IPS DF 6.9 (cell line): ENCODE measurements around the gene PPME1.

Source experiments
- DNase-seq: peaks from one replicate; pipeline ENCODE4 v3.0.0-alpha.2; 2013; ENCODE audit warnings: low read depth, low spot score
- H3K27ac ChIP-seq: one replicate; pipeline ENCODE4 v1.5.1; 2013; ENCODE audit warnings: low read length, control low read depth
- H3K27me3 ChIP-seq: 2 replicates; pipeline ENCODE4 v1.6.1; 2013; ENCODE audit warnings: mild to moderate bottlenecking, low read length; ENCODE audit not compliant: control insufficient read depth, insufficient read depth
- H3K36me3 ChIP-seq: 2 replicates; pipeline ENCODE4 v1.6.1; 2013; ENCODE audit warnings: low read length; ENCODE audit not compliant: control insufficient read depth, insufficient read depth
- H3K4me1 ChIP-seq: 2 replicates; pipeline ENCODE4 v1.6.1; 2013; ENCODE audit warnings: low read length; ENCODE audit not compliant: control insufficient read depth, insufficient read depth
- H3K4me3 ChIP-seq: 2 replicates; pipeline ENCODE4 v1.5.1; 2013; ENCODE audit warnings: mild to moderate bottlenecking, low read length
- H3K9me3 ChIP-seq: 2 replicates; pipeline ENCODE4 v1.6.1; 2013; ENCODE audit warnings: low read length, inconsistent platforms; ENCODE audit not compliant: control insufficient read depth, insufficient read depth
- WGBS: extraction: QIAGEN DNeasy Blood & Tissue Kit; methylation state at CpG from one replicate; pipeline ENCODE4 v1.1.7; 2013; ENCODE audit warnings: mixed read lengths, missing lambda C conversion rate; ENCODE audit not compliant: insufficient read length, insufficient coverage; 5-methylcytosine and 5-hydroxymethylcytosine counted together

Gene PPME1

DNA sequence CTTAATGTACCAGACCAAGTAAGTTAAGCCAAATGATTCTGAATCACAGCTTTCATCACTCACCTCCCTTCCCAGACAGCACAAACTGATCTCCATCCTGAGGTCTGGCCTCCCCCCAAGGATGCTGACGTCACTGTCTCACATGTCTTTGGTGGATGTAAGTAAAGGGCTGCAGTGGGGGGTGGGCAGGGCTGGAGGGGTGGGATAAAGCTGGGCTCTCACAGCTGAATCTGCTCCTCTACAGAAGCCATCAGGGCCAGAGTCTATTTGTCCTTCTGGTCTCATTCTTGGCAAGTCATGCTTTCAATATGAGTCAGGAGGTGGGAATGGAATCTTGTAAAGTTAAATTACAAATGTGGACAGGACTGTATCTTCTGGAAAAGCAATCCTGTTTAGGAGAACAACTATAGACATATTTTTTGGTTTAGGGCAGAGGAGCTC lies 107.7 kb downstream of the PPME1 start:
- DNase-seq: no peak
- no peak overlapping the region for H3K4me3 ChIP-seq
- H3K27me3 ChIP-seq: no peaks in the 10 kb centered on the region
- H3K9me3 ChIP-seq: no peaks in the 10 kb centered on the region
- no peaks in the 10 kb centered on the region for H3K4me1 ChIP-seq
- WGBS: no CpG with 5 or more reads among the region's 1 CpG
- H3K36me3 ChIP-seq: no peaks in the 10 kb centered on the region
- H3K27ac ChIP-seq: no peak overlapping the region

- no peaks in the 10 kb centered on the region for H3K27me3 ChIP-seq
- H3K4me3 ChIP-seq: no peak overlapping the region
- no CpG with 5 or more reads among the region's 5 CpGs for WGBS
- no peaks in the 10 kb centered on the region for H3K36me3 ChIP-seq
- no peak overlapping the region for H3K27ac ChIP-seq
- H3K4me1 ChIP-seq: no peaks in the 10 kb centered on the region
- no peaks in the 10 kb centered on the region for H3K9me3 ChIP-seq
- DNase-seq: no peak
Measured at GRCh38 chr11:74279256-74279655, 108.2 kb downstream of the PPME1 start.

- Histone ChIP-seq H3K9me3 (no peaks in the 10 kb centered on the region), H3K4me1 (no peaks in the 10 kb centered on the region), H3K27ac (no peak overlapping the region), H3K4me3 (no peak overlapping the region), H3K36me3 (no peaks in the 10 kb centered on the region), H3K27me3 (no peaks in the 10 kb centered on the region)
- no peak for DNase-seq
Measured at GRCh38 chr11:74280494-74280893, 109.4 kb downstream of the PPME1 start.

GRCh38 chr11:74282421-74282820 lies 111.3 kb downstream of the PPME1 start:
- Histone ChIP-seq H3K36me3 (no peaks in the 10 kb centered on the region), H3K4me1 (no peaks in the 10 kb centered on the region), H3K9me3 (no peaks in the 10 kb centered on the region), H3K27ac (no peak overlapping the region), H3K4me3 (no peak overlapping the region), H3K27me3 (no peaks in the 10 kb centered on the region)
- DNase-seq: no peak
- no CpG with 5 or more reads among the region's 3 CpGs for WGBS

GRCh38 chr11:74282914-74283371 lies 111.9 kb downstream of the PPME1 start:
- no peaks in the 10 kb centered on the region for H3K36me3 ChIP-seq
- H3K27me3 ChIP-seq: no peaks in the 10 kb centered on the region
- H3K4me1 ChIP-seq: no peaks in the 10 kb centered on the region
- no peak overlapping the region for H3K27ac ChIP-seq
- no peaks in the 10 kb centered on the region for H3K9me3 ChIP-seq
- no peak overlapping the region for H3K4me3 ChIP-seq
- WGBS: no CpG with 5 or more reads among the region's 5 CpGs
- DNase-seq: no peak

DNA sequence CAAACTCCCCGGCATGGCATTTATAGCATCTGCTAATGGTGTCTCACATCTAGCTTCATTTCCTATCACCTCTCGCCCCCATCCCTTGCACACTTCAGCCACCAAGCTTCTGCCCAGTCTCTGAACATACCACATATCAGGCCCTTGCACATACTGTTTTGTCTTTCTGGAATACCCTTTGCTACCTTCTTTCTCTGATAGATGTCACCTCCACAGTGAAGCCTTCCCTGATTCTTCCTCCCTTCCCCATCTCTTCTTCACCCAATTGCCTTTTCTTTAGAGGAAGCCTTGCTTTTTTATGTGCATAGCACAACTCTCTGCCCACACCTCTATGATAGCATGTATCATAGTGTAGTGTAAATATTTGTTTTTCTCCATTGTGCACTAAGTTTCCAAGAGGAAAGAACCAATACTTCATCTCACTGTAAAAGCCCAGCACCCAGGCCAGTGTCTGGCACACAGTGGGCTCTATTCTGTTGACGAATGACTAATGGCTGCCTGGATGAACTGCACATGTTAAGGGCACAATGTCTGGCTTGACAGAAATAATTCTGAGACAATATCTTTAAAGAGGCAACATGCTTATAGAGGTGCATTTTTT lies 112.6 kb downstream of the PPME1 start:
- DNase-seq: no peak
- Histone ChIP-seq H3K27ac (no peak overlapping the region), H3K36me3 (no peaks in the 10 kb centered on the region), H3K9me3 (no peaks in the 10 kb centered on the region), H3K4me1 (no peaks in the 10 kb centered on the region), H3K27me3 (no peaks in the 10 kb centered on the region), H3K4me3 (no peak overlapping the region)
- WGBS: no CpG with 5 or more reads among the region's 3 CpGs

- Histone ChIP-seq H3K36me3 (no peaks in the 10 kb centered on the region), H3K9me3 (no peaks in the 10 kb centered on the region), H3K27ac (no peak overlapping the region), H3K4me3 (no peak overlapping the region), H3K27me3 (no peaks in the 10 kb centered on the region), H3K4me1 (no peaks in the 10 kb centered on the region)
- no CpG with 5 or more reads among the region's 2 CpGs for WGBS
- no peak for DNase-seq
Measured at GRCh38 chr11:74284466-74284865, 113.4 kb downstream of the PPME1 start.

DNA sequence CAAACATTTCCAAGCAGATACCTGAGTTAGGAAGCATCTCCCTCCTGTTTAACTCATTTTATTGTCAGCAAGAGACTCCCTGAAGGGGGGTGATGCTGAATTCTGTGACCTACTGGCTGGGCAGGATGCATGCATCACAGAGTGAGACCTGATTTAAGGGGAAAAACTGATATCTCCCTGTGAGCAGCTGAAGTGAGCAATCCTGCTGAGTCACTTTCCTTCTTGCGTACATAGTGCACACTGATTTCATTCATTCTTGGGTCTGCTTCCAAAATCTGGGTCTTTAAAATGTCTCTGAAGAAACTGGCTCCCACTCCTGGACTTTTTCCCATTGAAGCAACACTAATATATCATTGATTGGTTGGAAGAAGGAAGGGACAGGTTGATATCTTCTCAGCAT lies 117.1 kb downstream of the PPME1 start:
- no peak for DNase-seq
- Histone ChIP-seq H3K27me3 (no peaks in the 10 kb centered on the region), H3K27ac (no peak overlapping the region), H3K9me3 (no peaks in the 10 kb centered on the region), H3K4me3 (no peak overlapping the region), H3K4me1 (no peaks in the 10 kb centered on the region), H3K36me3 (no peaks in the 10 kb centered on the region)
- WGBS: no CpG with 5 or more reads among the region's 1 CpG

GRCh38 chr11:74288911-74289310 lies 117.8 kb downstream of the PPME1 start:
- H3K27ac ChIP-seq: no peak overlapping the region
- no peaks in the 10 kb centered on the region for H3K9me3 ChIP-seq
- H3K4me3 ChIP-seq: no peak overlapping the region
- no peaks in the 10 kb centered on the region for H3K27me3 ChIP-seq
- no peaks in the 10 kb centered on the region for H3K36me3 ChIP-seq
- WGBS: no CpG with 5 or more reads among the region's 4 CpGs
- H3K4me1 ChIP-seq: no peaks in the 10 kb centered on the region
- no peak for DNase-seq

- no CpG with 5 or more reads among the region's 1 CpG for WGBS
- no peaks in the 10 kb centered on the region for H3K4me1 ChIP-seq
Measured at GRCh38 chr11:74297484-74297883, 126.4 kb downstream of the PPME1 start.

GRCh38 chr11:74299015-74299414 lies 127.9 kb downstream of the PPME1 start:
- DNase-seq: no peak
- Histone ChIP-seq H3K27ac (no peak overlapping the region), H3K4me3 (no peak overlapping the region), H3K27me3 (no peaks in the 10 kb centered on the region), H3K4me1 (no peaks in the 10 kb centered on the region), H3K36me3 (no peaks in the 10 kb centered on the region), H3K9me3 (no peaks in the 10 kb centered on the region)
- WGBS: no CpG with 5 or more reads among the region's 3 CpGs

More at GRCh38 chr11:74297484-74297883, 126.4 kb downstream of the PPME1 start:
- no peak overlapping the region for H3K4me3 ChIP-seq
- H3K9me3 ChIP-seq: no peaks in the 10 kb centered on the region
- H3K27me3 ChIP-seq: no peaks in the 10 kb centered on the region
- DNase-seq: no peak
- no peaks in the 10 kb centered on the region for H3K36me3 ChIP-seq
- H3K27ac ChIP-seq: no peak overlapping the region
